Smooth muscle cell of the brain vasculature (primary cell): ENCODE results near the gene RBM47.
"Not testable (repeated sequence)": the region's sequence is repeated elsewhere in the genome, so short reads cannot be mapped to it uniquely, and the experiment has no call there.

Experiments
- DNase-seq: peaks from one replicate; pipeline ENCODE4 v3.0.0-alpha.2; 2012; ENCODE audit warnings: low read depth, low spot score

RBM47 gene

GRCh38 chr4:40563401-40563800 lies 66.3 kb downstream of the RBM47 start:
- no peak for DNase-seq

- DNase-seq = no peak
Measured at GRCh38 chr4:40562681-40563080, 67.0 kb downstream of the RBM47 start.

- no peak for DNase-seq
Measured at GRCh38 chr4:40562208-40562607, 67.5 kb downstream of the RBM47 start.

- not testable (repeated sequence) for DNase-seq
Measured at GRCh38 chr4:40561543-40562177, 68.0 kb downstream of the RBM47 start.

GRCh38 chr4:40559585-40560465 lies 69.8 kb downstream of the RBM47 start:
- DNase-seq = no peak

- DNase-seq = no peak
Measured at GRCh38 chr4:40557736-40558135, 71.9 kb downstream of the RBM47 start.

- DNase-seq = no peak
Measured at GRCh38 chr4:40555176-40555900, 74.3 kb downstream of the RBM47 start.

GRCh38 chr4:40554641-40555040 lies 75.0 kb downstream of the RBM47 start:
- DNase-seq = not testable (repeated sequence)

- DNase-seq = no peak
Measured at GRCh38 chr4:40553995-40554394, 75.7 kb downstream of the RBM47 start.

- DNase-seq = no peak
Measured at GRCh38 chr4:40552536-40552935, 77.1 kb downstream of the RBM47 start.

GRCh38 chr4:40551568-40552136 lies 78.0 kb downstream of the RBM47 start:
- DNase-seq = not testable (repeated sequence)

GRCh38 chr4:40550948-40551462 lies 78.7 kb downstream of the RBM47 start:
- DNase-seq = no peak

- DNase-seq = no peak
Measured at GRCh38 chr4:40550196-40550595, 79.5 kb downstream of the RBM47 start.

GRCh38 chr4:40548256-40548655 lies 81.4 kb downstream of the RBM47 start:
- no peak for DNase-seq

GRCh38 chr4:40547789-40548132 lies 81.9 kb downstream of the RBM47 start:
- DNase-seq = no peak

GRCh38 chr4:40546969-40547788 lies 82.5 kb downstream of the RBM47 start:
- no peak for DNase-seq

- no peak for DNase-seq
Measured at GRCh38 chr4:40546506-40546905, 83.2 kb downstream of the RBM47 start.

- DNase-seq = not testable (repeated sequence)
Measured at GRCh38 chr4:40545487-40545886, 84.2 kb downstream of the RBM47 start.

- no peak for DNase-seq
Measured at GRCh38 chr4:40544221-40544620, 85.4 kb downstream of the RBM47 start.

GRCh38 chr4:40540800-40541199 lies 88.9 kb downstream of the RBM47 start:
- DNase-seq = no peak

GRCh38 chr4:40536032-40536431 lies 93.6 kb downstream of the RBM47 start:
- no peak for DNase-seq
